Lower lobe of right lung (tissue), 2 donors: ENCODE data around the gene IFNGR1. TPM values are rescaled to one million over a fixed set of nuclear protein-coding genes. Genes with fewer than 3 reads are reported as not detected.

Experiments
- ATAC-seq, 2 donors: fragments of 200-7000 bp; cut with Tn5 transposase; one replicate each; pipeline ENCODE4 v1.9.1; 2020 to 2022; ENCODE audit warnings: mild to moderate bottlenecking in 2 of 2, moderate library complexity in 2 of 2
- DNase-seq: peaks from one replicate; pipeline ENCODE4 v3.0.0-alpha.2; 2020
- H3K27ac ChIP-seq: fragments of 200-600 bp; one replicate; pipeline ENCODE4 v1.8.0; 2022
- H3K27me3 ChIP-seq: fragments of 200-600 bp; one replicate; pipeline ENCODE4 v1.8.0; 2022; ENCODE audit warnings: low read depth
- H3K36me3 ChIP-seq: fragments of 200-600 bp; one replicate; pipeline ENCODE4 v1.8.0; 2022; ENCODE audit warnings: mild to moderate bottlenecking
- H3K4me1 ChIP-seq: fragments of 200-600 bp; one replicate; pipeline ENCODE4 v1.8.0; 2022
- H3K4me3 ChIP-seq: fragments of 200-600 bp; one replicate; pipeline ENCODE4 v1.8.0; 2022; ENCODE audit warnings: mild to moderate bottlenecking
- H3K9me3 ChIP-seq: fragments of 200-600 bp; one replicate; pipeline ENCODE4 v1.8.0; 2022
- intact Hi-C: fragments of 100-400 bp; cut with DNase I; formaldehyde crosslinking; loops from one replicate; pipeline ENCODE4 v1.11.0; 2022
- total RNA-seq: library from RNA; stranded (reverse); fragmentation: NEBNext Ultra II Directional; extraction: Animal tissue kit (Norgen Biotek cat#: 25700); gene quantifications from one replicate; pipeline ENCODE4 v1.2.1, GENCODE V29; 2021
- TF ChIP-seq, protein P1 (sequence below): fragments of 200-600 bp; IDR thresholded peaks from one replicate; pipeline ENCODE4 v1.8.0; 2022; ENCODE audit warnings: antibody characterized with exemption, mild to moderate bottlenecking
- donor health status: DM: no; HTN: yes; CAD: no; lungs with severe emphysema.

IFNGR1 gene
- total RNA-seq, 1 donor from 2014 or later, result 208 TPM

DNA sequence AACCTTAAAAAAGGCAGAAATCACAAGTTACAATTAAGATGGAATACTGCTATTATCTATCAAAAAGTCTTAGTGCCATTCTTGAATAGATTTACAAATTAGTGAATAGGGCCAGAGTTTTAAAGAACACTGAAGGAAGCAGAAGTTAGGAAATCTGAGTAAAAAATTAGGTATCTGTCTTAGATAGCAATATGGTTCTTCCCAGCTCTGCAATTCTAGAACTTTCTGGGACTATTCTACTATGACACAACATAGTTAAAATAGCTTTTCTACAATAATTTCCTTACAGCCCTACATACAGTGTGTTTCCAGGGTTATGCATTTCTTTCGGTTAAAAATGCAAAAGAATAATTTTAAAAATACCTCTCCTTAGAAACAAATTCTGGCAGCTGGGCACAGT is 18.2 kb downstream of the IFNGR1 start:
- no peaks in the 10 kb centered on the region for H3K27me3 ChIP-seq
- ATAC-seq (no peak), DNase-seq (no peak)
- H3K9me3 ChIP-seq, result no peaks in the 10 kb centered on the region
- peaks cover 91% of the 10 kb centered on the region for H3K36me3 ChIP-seq
- intact Hi-C loops, result no loop called here
- H3K27ac ChIP-seq, result no peak overlapping the region
- H3K4me3 ChIP-seq, result no peak overlapping the region
- peaks cover 14% of the 10 kb centered on the region for H3K4me1 ChIP-seq
- TF ChIP-seq, protein P1, sequence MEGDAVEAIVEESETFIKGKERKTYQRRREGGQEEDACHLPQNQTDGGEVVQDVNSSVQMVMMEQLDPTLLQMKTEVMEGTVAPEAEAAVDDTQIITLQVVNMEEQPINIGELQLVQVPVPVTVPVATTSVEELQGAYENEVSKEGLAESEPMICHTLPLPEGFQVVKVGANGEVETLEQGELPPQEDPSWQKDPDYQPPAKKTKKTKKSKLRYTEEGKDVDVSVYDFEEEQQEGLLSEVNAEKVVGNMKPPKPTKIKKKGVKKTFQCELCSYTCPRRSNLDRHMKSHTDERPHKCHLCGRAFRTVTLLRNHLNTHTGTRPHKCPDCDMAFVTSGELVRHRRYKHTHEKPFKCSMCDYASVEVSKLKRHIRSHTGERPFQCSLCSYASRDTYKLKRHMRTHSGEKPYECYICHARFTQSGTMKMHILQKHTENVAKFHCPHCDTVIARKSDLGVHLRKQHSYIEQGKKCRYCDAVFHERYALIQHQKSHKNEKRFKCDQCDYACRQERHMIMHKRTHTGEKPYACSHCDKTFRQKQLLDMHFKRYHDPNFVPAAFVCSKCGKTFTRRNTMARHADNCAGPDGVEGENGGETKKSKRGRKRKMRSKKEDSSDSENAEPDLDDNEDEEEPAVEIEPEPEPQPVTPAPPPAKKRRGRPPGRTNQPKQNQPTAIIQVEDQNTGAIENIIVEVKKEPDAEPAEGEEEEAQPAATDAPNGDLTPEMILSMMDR, result no peak

DNA sequence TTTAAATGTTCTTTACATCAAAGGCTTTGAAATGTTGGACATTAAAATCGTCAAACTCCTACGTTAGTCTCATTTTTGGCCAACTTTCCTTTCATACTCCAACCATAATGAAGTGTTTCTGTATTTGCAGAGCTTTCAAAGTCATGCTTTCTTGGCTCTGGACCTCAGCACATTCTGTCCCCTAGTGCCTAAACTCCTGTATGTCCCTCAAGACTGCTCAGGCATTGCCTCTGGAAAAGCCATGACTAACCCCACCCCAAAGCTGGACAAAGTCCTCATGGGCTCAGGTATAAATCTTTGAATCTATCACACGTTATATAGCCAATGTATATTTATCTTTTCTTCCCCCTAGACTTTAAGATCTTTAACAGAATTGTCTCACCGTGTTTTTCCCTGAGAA is 18.9 kb downstream of the IFNGR1 start:
- H3K27ac ChIP-seq, result no peak overlapping the region
- DNase-seq (no peak), ATAC-seq (peak; percentile 54 to 76)

DNA sequence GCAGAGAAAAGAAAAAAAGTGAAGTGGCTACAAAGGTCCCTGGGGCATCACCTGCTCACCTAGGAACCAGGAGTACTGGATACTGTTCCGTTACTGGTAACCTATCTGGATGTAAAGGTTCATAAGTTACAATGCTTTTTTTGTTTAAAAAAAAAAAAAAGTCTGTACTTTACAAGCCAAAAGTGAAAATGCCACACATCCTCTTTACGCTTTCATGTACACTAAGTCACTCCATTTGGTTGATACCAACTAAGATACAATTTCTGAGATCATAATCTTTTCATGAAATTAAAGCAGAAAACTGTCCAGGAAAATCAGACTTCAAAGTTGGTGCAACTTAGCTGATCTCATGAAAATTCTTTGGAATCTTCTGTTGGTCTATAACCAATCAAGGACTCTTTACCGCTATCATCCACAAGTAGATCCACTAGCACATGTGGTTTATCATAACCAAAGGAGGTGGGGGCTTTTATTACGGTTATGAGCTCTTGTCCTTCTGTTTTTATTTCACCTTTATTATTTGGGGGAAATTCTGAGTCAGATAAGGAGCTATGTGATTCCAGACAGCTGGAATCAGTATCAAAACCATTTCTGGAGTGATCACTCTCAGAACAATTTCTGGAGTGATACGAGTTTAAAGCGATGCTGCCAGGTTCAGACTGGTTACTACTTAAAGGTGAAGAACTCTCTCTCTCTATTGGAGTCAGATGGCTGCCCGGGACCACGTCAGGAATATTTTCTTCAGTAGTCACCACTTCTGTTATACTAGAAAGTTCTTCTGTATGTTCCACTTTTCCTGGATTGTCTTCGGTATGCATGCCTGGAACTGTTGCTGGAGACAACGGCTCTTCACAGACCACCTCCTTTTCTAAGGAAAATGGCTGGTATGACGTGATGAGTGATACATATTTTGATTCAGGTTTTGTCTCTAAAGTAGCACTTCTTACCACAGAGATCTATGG is 21.2 kb downstream of the IFNGR1 start:
- TF ChIP-seq, protein P1, result no peak
- intact Hi-C loops, result no loop called here
- H3K27me3 ChIP-seq, result no peaks in the 10 kb centered on the region

More for the DNA sequence above, 18.9 kb downstream of the IFNGR1 start:
- intact Hi-C loops, result no loop called here
- no peaks in the 10 kb centered on the region for H3K27me3 ChIP-seq
- peaks cover 84% of the 10 kb centered on the region for H3K36me3 ChIP-seq
- TF ChIP-seq, protein P1, result no peak
- no peak overlapping the region for H3K4me3 ChIP-seq
- H3K4me1 ChIP-seq, result peaks cover 9% of the 10 kb centered on the region
- H3K9me3 ChIP-seq, result no peaks in the 10 kb centered on the region

DNA sequence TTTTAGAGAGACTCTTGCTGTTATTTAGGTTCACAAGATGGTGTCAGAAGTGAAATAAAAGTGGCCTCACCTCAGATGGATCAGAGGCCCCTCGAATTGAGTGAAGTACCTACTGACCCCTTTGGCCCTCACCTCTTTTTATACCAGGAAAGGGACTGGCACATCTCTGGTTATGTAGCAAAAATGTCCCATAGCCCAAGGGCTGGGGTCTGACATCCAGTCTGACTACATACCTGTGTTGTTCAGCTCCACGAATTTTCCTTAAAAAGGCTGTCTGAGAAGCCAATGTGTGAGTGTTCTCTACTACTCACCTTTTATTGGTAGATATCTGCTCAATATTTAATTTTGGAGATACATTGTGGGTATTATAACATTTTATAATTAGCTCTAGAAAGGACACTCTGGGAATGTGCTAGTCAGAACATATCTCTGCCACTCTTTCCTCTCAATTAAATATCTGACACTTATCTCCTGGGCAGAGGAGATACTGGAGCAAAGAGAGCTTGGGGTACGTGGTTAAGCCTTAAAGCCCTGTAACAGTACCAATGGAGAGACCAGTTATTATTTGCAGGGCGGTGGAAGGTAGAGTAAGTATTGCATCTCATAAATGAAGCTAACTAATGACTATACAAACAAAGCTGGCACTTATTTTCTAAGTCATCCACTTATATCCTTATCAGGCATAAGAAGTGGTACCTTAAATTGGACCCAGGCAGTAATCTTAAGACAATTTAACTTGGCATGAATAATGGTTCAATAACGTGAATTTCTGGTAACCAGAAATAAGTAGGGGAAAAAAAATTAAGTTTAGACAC is 25.7 kb downstream of the IFNGR1 start:
- Histone ChIP-seq H3K4me3 (no peak overlapping the region), H3K27ac (no peak overlapping the region), H3K27me3 (no peaks in the 10 kb centered on the region), H3K9me3 (peaks cover 13% of the 10 kb centered on the region), H3K4me1 (peaks cover 4% of the 10 kb centered on the region), H3K36me3 (peaks cover 20% of the 10 kb centered on the region)
- no peak for DNase-seq
- peak in 1 of 2 donors; percentile 78 for ATAC-seq
- TF ChIP-seq, protein P1, result no peak
- intact Hi-C loops, result no loop called here

More for the DNA sequence above, 21.2 kb downstream of the IFNGR1 start:
- no peak for DNase-seq
- Histone ChIP-seq H3K4me1 (peaks cover 9% of the 10 kb centered on the region), H3K27ac (no peak overlapping the region), H3K4me3 (no peak overlapping the region), H3K36me3 (peaks cover 61% of the 10 kb centered on the region), H3K9me3 (no peaks in the 10 kb centered on the region)
- peak in 1 of 2 donors; percentile 41 for ATAC-seq

DNA sequence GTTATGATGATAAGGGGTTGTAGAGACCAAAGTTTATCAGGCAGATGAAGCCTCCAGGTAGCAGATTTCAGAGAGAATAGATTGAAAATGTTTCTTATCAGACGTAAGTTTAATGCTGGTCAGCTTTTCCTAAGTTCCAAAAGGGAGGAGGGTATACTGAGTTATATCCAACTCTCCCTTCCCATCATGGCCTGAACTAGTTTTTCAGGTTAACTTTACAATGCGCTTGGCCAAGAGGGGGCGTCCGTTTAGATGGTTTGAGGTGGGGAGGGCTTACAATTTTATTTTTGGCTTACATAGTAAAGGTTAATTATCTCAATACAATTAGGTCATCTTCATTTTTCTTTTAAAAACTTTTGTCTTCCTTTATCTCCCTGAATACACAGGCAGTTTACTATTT is 26.4 kb downstream of the IFNGR1 start:
- Histone ChIP-seq H3K9me3 (peaks cover 13% of the 10 kb centered on the region), H3K4me1 (peaks cover 4% of the 10 kb centered on the region), H3K36me3 (peaks cover 14% of the 10 kb centered on the region), H3K27me3 (no peaks in the 10 kb centered on the region), H3K27ac (no peak overlapping the region), H3K4me3 (no peak overlapping the region)
- intact Hi-C loops, result no loop called here
- no peak for ATAC-seq
- TF ChIP-seq, protein P1, result no peak
- no peak for DNase-seq
